ENCODE data around the gene PALM. TPM values are rescaled to one million over a fixed set of nuclear protein-coding genes. Genes with fewer than 3 reads are reported as not detected.

Gene PALM
- total RNA-seq, 1 experiment from 2014 or later: 10.8 TPM

DNA sequence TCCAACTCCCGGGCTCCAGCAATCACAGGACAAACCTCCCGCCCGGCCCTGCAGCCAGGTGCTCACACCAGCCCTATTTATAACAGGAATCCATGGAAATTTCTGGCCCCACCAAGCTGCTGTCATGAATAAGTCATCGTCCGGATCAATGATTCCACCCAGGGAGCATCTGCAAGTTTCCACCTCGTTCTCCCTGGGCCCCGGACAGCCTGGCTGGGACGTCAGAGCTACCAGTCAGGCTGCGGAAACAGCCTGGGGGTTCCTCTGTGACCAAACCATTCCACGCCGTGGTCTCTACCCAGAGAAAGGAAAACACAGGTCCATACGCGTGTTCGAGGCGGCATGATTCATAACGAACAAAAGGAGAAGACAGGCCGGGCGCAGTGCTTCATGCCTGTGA lies 67.8 kb downstream of the PALM start:
- no peak overlapping the region for H2AFZ ChIP-seq (ENCODE audit: low read length)
- ATAC-seq (no peak), DNase-seq (no peak)
- no peaks in the 10 kb centered on the region for H3K9me3 ChIP-seq (ENCODE audit: low read length)
- TF ChIP-seq, protein P1, sequence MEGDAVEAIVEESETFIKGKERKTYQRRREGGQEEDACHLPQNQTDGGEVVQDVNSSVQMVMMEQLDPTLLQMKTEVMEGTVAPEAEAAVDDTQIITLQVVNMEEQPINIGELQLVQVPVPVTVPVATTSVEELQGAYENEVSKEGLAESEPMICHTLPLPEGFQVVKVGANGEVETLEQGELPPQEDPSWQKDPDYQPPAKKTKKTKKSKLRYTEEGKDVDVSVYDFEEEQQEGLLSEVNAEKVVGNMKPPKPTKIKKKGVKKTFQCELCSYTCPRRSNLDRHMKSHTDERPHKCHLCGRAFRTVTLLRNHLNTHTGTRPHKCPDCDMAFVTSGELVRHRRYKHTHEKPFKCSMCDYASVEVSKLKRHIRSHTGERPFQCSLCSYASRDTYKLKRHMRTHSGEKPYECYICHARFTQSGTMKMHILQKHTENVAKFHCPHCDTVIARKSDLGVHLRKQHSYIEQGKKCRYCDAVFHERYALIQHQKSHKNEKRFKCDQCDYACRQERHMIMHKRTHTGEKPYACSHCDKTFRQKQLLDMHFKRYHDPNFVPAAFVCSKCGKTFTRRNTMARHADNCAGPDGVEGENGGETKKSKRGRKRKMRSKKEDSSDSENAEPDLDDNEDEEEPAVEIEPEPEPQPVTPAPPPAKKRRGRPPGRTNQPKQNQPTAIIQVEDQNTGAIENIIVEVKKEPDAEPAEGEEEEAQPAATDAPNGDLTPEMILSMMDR (conservative IDR thresholded peaks at IDR 0.05; ENCODE audit: low read depth, low read length): no peak
- TF ChIP-seq EZH2phosphoT487 (IDR thresholded peaks at IDR 0.05; ENCODE audit: borderline replicate concordance, low read length) (no peak), EZH2 (IDR thresholded peaks at IDR 0.05; ENCODE audit: low read length, unreplicated experiment) (no peak)
- H3K36me3 ChIP-seq (ENCODE audit: low read depth, low read length): no peaks in the 10 kb centered on the region
- no peak overlapping the region for H3K27ac ChIP-seq (ENCODE audit: low read length)
- H3K79me2 ChIP-seq (ENCODE audit: low read length): peaks cover 6% of the 10 kb centered on the region
- no peak overlapping the region for H3K4me3 ChIP-seq (ENCODE audit: low read length)
- no peaks in the 10 kb centered on the region for H3K27me3 ChIP-seq (ENCODE audit: low read length)
- ChIA-PET POLR2A (ENCODE audit: unreplicated experiment) (no interaction called here), CTCF (no interaction called here)
- H3K9me2 ChIP-seq (replicated peaks; ENCODE audit: low read length): no peaks in the 10 kb centered on the region
- no peaks in the 10 kb centered on the region for H3F3A ChIP-seq (ENCODE audit: low read length, unreplicated experiment)
- no peaks in the 10 kb centered on the region for H3K4me1 ChIP-seq (ENCODE audit: insufficient read depth, low read length)
- H4K20me1 ChIP-seq (ENCODE audit: low read length): no peaks in the 10 kb centered on the region
- no TSS peak for BruUV-seq (replicated peaks)
- no peak overlapping the region for H3K9ac ChIP-seq (ENCODE audit: low read length)
- intact Hi-C loops (cut with micrococcal nuclease): no loop called here
- H3K4me2 ChIP-seq (ENCODE audit: low read length): no peak overlapping the region

DNA sequence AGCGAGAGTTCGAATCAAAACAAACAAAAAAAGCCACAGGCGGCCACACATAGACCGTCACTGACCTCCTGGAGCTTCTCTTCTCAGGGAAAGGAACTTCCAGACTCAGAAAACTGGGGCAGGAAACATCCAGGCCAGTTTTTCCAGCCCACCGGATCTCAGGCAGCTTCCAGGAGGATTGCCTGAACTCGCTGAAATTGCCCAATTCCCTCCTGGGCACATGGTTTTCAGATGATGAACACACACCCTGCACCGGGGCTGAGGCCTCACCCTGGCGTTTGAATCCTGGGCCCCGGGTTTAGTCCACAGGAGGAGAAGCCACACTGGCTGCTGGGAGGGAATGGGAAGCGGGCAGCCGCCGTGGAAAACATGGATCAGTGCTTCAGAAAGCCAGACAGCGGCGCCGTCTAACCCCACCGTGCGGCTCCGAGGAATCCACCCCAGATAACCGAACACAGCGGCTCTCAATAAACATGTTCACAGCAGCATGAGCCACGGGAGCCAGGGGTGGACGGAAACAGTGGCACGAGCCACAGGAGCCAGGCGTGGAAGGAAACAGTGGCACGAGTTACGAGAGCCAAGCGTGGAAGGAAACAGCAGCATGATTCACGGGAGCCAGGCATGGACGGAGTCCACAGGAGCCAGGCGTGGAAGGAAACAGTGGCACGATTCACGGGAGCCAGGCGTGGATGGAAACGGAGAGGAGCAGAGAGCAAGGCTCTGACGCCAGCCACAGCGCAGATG lies 70.3 kb downstream of the PALM start:
- POLR2A ChIA-PET (ENCODE audit: unreplicated experiment): no interaction called here
- intact Hi-C loops (cut with micrococcal nuclease): no loop called here
- DNase-seq: peak; percentile 73
- no peak for TF ChIP-seq EZH2 (IDR thresholded peaks at IDR 0.05; ENCODE audit: low read length, unreplicated experiment)
- TF ChIP-seq EZH2phosphoT487 (IDR thresholded peaks at IDR 0.05; ENCODE audit: borderline replicate concordance, low read length): no peak
- TF ChIP-seq, protein P1 (conservative IDR thresholded peaks at IDR 0.05; ENCODE audit: low read depth, low read length): no peak
- no peaks in the 10 kb centered on the region for H3K36me3 ChIP-seq (ENCODE audit: low read depth, low read length)
- CTCF ChIA-PET: no interaction called here
- H3K9me3 ChIP-seq (ENCODE audit: low read length): no peaks in the 10 kb centered on the region
- H3K27ac ChIP-seq (ENCODE audit: low read length): peak overlapping the region; percentile 6; the same call in 1 of the 2 replicates
- no peaks in the 10 kb centered on the region for H3F3A ChIP-seq (ENCODE audit: low read length, unreplicated experiment)
- BruUV-seq (replicated peaks): no TSS peak
- no peaks in the 10 kb centered on the region for H4K20me1 ChIP-seq (ENCODE audit: low read length)
- no peaks in the 10 kb centered on the region for H3K27me3 ChIP-seq (ENCODE audit: low read length)
- ATAC-seq: no peak; the same call in 1 of the 2 replicates
- no peak overlapping the region for H2AFZ ChIP-seq (ENCODE audit: low read length)
- H3K4me2 ChIP-seq (ENCODE audit: low read length): no peak overlapping the region
- peaks cover 31% of the 10 kb centered on the region for H3K79me2 ChIP-seq (ENCODE audit: low read length)
- no peaks in the 10 kb centered on the region for H3K9me2 ChIP-seq (replicated peaks; ENCODE audit: low read length)
- H3K4me3 ChIP-seq (ENCODE audit: low read length): no peak overlapping the region
- H3K9ac ChIP-seq (ENCODE audit: low read length): no peak overlapping the region
- H3K4me1 ChIP-seq (ENCODE audit: insufficient read depth, low read length): peaks cover 8% of the 10 kb centered on the region; the same call in 1 of the 2 replicates

DNA sequence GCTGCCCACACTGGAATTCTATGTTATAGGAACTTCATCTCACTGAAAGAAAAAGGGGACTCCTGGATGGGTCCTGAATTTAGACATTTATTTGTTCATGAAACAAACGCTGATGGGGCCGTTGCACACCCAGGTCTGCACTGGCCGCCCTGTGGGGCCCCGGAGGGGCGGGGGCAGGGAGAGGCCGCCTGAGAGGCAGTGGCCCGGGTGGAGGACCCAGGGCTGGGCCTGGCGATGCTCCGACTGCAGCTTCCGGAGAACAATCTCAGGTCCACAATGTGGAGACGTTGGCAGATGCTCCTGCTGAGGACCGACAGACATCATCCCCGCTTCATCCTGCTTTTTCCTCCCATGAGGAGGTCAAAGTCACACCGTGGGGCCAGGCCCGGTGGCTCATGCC lies 72.2 kb downstream of the PALM start:
- TF ChIP-seq EZH2phosphoT487 (IDR thresholded peaks at IDR 0.05; ENCODE audit: borderline replicate concordance, low read length) (no peak), EZH2 (IDR thresholded peaks at IDR 0.05; ENCODE audit: low read length, unreplicated experiment) (no peak)
- TF ChIP-seq, protein P1 (conservative IDR thresholded peaks at IDR 0.05; ENCODE audit: low read depth, low read length): no peak
- H3F3A ChIP-seq (ENCODE audit: low read length, unreplicated experiment): no peaks in the 10 kb centered on the region
- H3K9me2 ChIP-seq (replicated peaks; ENCODE audit: low read length): no peaks in the 10 kb centered on the region
- intact Hi-C loops (cut with micrococcal nuclease): no loop called here
- DNase-seq (no peak), ATAC-seq (no peak)
- no peak overlapping the region; the same call in 1 of the 2 replicates for H3K4me2 ChIP-seq (ENCODE audit: low read length)
- H3K27ac ChIP-seq (ENCODE audit: low read length): no peak overlapping the region
- no TSS peak for BruUV-seq (replicated peaks)
- H3K27me3 ChIP-seq (ENCODE audit: low read length): no peaks in the 10 kb centered on the region
- no peak overlapping the region for H3K9ac ChIP-seq (ENCODE audit: low read length)
- no peak overlapping the region for H3K4me3 ChIP-seq (ENCODE audit: low read length)
- POLR2A ChIA-PET (ENCODE audit: unreplicated experiment): no interaction called here
- no peaks in the 10 kb centered on the region for H4K20me1 ChIP-seq (ENCODE audit: low read length)
- H3K4me1 ChIP-seq (ENCODE audit: insufficient read depth, low read length): peaks cover 12% of the 10 kb centered on the region; the same call in 1 of the 2 replicates
- no peaks in the 10 kb centered on the region for H3K9me3 ChIP-seq (ENCODE audit: low read length)
- no peak overlapping the region for H2AFZ ChIP-seq (ENCODE audit: low read length)
- peaks cover 48% of the 10 kb centered on the region for H3K79me2 ChIP-seq (ENCODE audit: low read length)
- no peaks in the 10 kb centered on the region for H3K36me3 ChIP-seq (ENCODE audit: low read depth, low read length)
- CTCF ChIA-PET: no interaction called here

All from PC-3 (cell line).